B cell (primary cell): ENCODE measurements around the gene ZNF385D. TPM values are rescaled to one million over a fixed set of nuclear protein-coding genes. Genes with fewer than 3 reads are reported as not detected.

Source experiments
- ATAC-seq: fragments of 200-7000 bp; cut with Tn5 transposase; one replicate; pipeline ENCODE4 v1.10.0; 2021; ENCODE audit warnings: low read depth, mild to moderate bottlenecking, moderate number of reproducible peaks, moderate library complexity
- CTCF ChIA-PET: fragments of 350-600 bp; sonication (Branson Sonifier 250); formaldehyde crosslinking; loops from one replicate; lab custom pipeline; 2021; ENCODE audit warnings: antibody characterized with exemption, inconsistent platforms; lab: Charles Lee
- POLR2A ChIA-PET: fragments of 350-600 bp; sonication (Branson Sonifier 250); formaldehyde crosslinking; loops from one replicate; lab custom pipeline; 2021; ENCODE audit warnings: antibody characterized with exemption; lab: Charles Lee
- DNase-seq: peaks from one replicate; pipeline ENCODE4 v3.0.0; 2013
- H2AFZ ChIP-seq: 2 replicates; pipeline ENCODE4 v1.6.1; 2012; ENCODE audit warnings: mild to moderate bottlenecking, low read depth, low read length; ENCODE audit not compliant: insufficient read depth, poor library complexity, severe bottlenecking
- H3K27ac ChIP-seq, 2 donors: 1 replicate in 1 of 2; 2 replicates in 1 of 2; pipeline ENCODE4 v1.5.1; 2012 to 2013; ENCODE audit warnings: low read length in 2 of 2, mild to moderate bottlenecking in 2 of 2, moderate library complexity in 1 of 2
- H3K27me3 ChIP-seq, 4 experiments: fragments of 200-600 bp in 1 of 4; sonication (generic) in 1 of 4; replicated peaks in 1 of 4; 1 replicate in 2 of 4; 2 replicates in 2 of 4; pipeline versions ENCODE4 v1.6.1 to v1.7.0; 2013 to 2016; ENCODE audit warnings: low read length in 3 of 4, mild to moderate bottlenecking in 2 of 4, mixed read lengths in 1 of 4, moderate library complexity in 1 of 4; ENCODE audit not compliant: insufficient read depth in 4 of 4, control insufficient read depth in 3 of 4; ENCODE audit errors: control extremely low read depth in 1 of 4
- H3K36me3 ChIP-seq, 2 experiments: replicated peaks in 1 of 2; 1 replicate in 1 of 2; 2 replicates in 1 of 2; pipeline versions ENCODE4 v1.6.1 to v1.7.1; 2013; ENCODE audit warnings: low read length in 1 of 2; ENCODE audit not compliant: insufficient read depth in 2 of 2, control insufficient read depth in 1 of 2; ENCODE audit errors: control extremely low read depth in 1 of 2, extremely low read depth in 1 of 2
- H3K4me1 ChIP-seq, 2 donors: fragments of 200-600 bp in 1 of 2; sonication (generic) in 1 of 2; 1 replicate in 1 of 2; 2 replicates in 1 of 2; pipeline versions ENCODE4 v1.5.1 to v1.6.1; 2013 to 2017; ENCODE audit warnings: low read length in 2 of 2; ENCODE audit not compliant: control insufficient read depth in 2 of 2, insufficient read depth in 2 of 2
- H3K4me2 ChIP-seq: replicated peaks from 2 replicates; pipeline ENCODE3; 2012; ENCODE audit warnings: mild to moderate bottlenecking, low read depth, low read length; ENCODE audit not compliant: poor library complexity, severe bottlenecking
- H3K4me3 ChIP-seq, 5 experiments: fragments of 200-600 bp in 1 of 5; sonication (generic) in 1 of 5; 1 replicate in 3 of 5; 2 replicates in 2 of 5; pipeline versions ENCODE4 v1.5.1 to v1.7.0; 2011 to 2016; ENCODE audit warnings: low read length in 4 of 5, mild to moderate bottlenecking in 4 of 5, low read depth in 2 of 5, control low read depth in 1 of 5, moderate library complexity in 1 of 5; ENCODE audit not compliant: insufficient read depth in 1 of 5; ENCODE audit errors: control extremely low read depth in 1 of 5, extremely low read depth in 1 of 5
- H3K79me2 ChIP-seq: fragments of 200-600 bp; sonication (generic); one replicate; pipeline ENCODE4 v1.6.0; 2016; ENCODE audit warnings: low read length; ENCODE audit not compliant: control insufficient read depth, insufficient read depth
- H3K9ac ChIP-seq: fragments of 200-600 bp; sonication (generic); 2 replicates; pipeline ENCODE4 v1.6.1; 2017; ENCODE audit warnings: mild to moderate bottlenecking, low read length, moderate library complexity
- H3K9me3 ChIP-seq, 3 donors: one replicate each; pipeline versions ENCODE4 v1.6.1 to v1.7.1; 2013; ENCODE audit warnings: low read length in 2 of 3; ENCODE audit not compliant: control insufficient read depth in 2 of 3, insufficient read depth in 1 of 3; ENCODE audit errors: control extremely low read depth in 1 of 3
- H4K20me1 ChIP-seq: 2 replicates; pipeline ENCODE4 v1.6.0; 2012; ENCODE audit warnings: mild to moderate bottlenecking, low read length; ENCODE audit not compliant: insufficient read depth, control insufficient read depth, poor library complexity, severe bottlenecking
- H3K27ac Mint-ChIP-seq: one replicate; pipeline ENCODE4 v1.8.0; 2021; ENCODE audit warnings: mixed read lengths
- H3K27me3 Mint-ChIP-seq: one replicate; pipeline ENCODE4 v1.8.0; 2021; ENCODE audit warnings: mixed read lengths
- H3K4me1 Mint-ChIP-seq: one replicate; pipeline ENCODE4 v1.8.0; 2021; ENCODE audit warnings: mixed read lengths
- H3K4me3 Mint-ChIP-seq: one replicate; pipeline ENCODE4 v1.8.0; 2021; ENCODE audit warnings: mixed read lengths
- H3K9me3 Mint-ChIP-seq: one replicate; pipeline ENCODE4 v1.8.0; 2022; ENCODE audit warnings: mixed read lengths; ENCODE audit not compliant: insufficient read depth
- EZH2 ChIP-seq: IDR thresholded peaks from 2 replicates; pipeline ENCODE4 v1.6.1; 2012; ENCODE audit warnings: borderline replicate concordance, low read depth, mild to moderate bottlenecking, moderate library complexity, low read length; ENCODE audit not compliant: insufficient read depth, poor library complexity, severe bottlenecking
- WGBS: methylation state at CpG from one replicate; pipeline ENCODE4 v1.1.5; 2013; ENCODE audit warnings: missing lambda C conversion rate; ENCODE audit not compliant: insufficient coverage; 5-methylcytosine and 5-hydroxymethylcytosine counted together
- intact Hi-C: fragments of 100-400 bp; cut with micrococcal nuclease; formaldehyde crosslinking; loops from one replicate; pipeline ENCODE4 v1.10.0; 2022
- polyA plus RNA-seq: library from polyadenylated mRNA; depleted of rRNA; stranded (reverse); fragments of >200 nt; gene quantifications from 2 replicates; pipeline ENCODE4 v1.2.3, GENCODE V29; 2012
- total RNA-seq, 2 donors: library from RNA; stranded (reverse); fragments of 120-200 nt in 1 of 2; gene quantifications; 1 replicate in 1 of 2; 2 replicates in 1 of 2; pipeline versions ENCODE4 v1.2.3 to v1.2.4, GENCODE V29; 2013 to 2022
- TF ChIP-seq, protein P1 (sequence below): fragments of 200-600 bp; IDR thresholded peaks from one replicate; pipeline ENCODE4 v1.8.0; 2022; ENCODE audit warnings: antibody characterized with exemption, mild to moderate bottlenecking

Gene ZNF385D
- total and polyA plus RNA-seq, 2 donors (not counting 1 experiment from before 2014, with no cell fraction given): not detected

DNA sequence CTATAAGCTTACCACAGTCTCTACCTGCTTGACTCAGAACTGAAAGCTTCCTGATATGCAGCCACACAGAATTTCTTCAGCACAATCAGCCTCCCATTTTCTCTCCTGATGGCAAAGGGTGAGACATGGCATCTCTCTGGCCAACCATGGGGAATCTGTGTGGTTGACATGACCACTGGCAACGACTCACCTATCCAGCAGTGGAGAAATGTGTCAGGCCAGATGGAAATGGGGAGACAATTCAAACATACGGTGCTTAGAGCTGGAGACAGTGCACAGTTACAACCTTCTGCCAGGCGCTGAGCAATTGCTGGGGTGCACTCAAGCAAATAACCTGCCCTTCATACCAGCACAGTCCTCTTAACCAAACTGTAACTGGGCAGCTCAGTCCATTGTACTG, 3.6 kb downstream of the ZNF385D start:
- ChIA-PET CTCF (no interaction called here), POLR2A (no interaction called here)
- Mint-ChIP-seq H3K27me3 (peaks cover 9% of the 10 kb centered on the region), H3K4me1 (no peaks in the 10 kb centered on the region), H3K9me3 (peaks cover 2% of the 10 kb centered on the region), H3K4me3 (no peak overlapping the region), H3K27ac (no peak overlapping the region)
- H3K4me2 ChIP-seq: no peak overlapping the region
- WGBS: 72% methylated on average over 3 of the region's 3 CpGs
- TF ChIP-seq, protein P1, sequence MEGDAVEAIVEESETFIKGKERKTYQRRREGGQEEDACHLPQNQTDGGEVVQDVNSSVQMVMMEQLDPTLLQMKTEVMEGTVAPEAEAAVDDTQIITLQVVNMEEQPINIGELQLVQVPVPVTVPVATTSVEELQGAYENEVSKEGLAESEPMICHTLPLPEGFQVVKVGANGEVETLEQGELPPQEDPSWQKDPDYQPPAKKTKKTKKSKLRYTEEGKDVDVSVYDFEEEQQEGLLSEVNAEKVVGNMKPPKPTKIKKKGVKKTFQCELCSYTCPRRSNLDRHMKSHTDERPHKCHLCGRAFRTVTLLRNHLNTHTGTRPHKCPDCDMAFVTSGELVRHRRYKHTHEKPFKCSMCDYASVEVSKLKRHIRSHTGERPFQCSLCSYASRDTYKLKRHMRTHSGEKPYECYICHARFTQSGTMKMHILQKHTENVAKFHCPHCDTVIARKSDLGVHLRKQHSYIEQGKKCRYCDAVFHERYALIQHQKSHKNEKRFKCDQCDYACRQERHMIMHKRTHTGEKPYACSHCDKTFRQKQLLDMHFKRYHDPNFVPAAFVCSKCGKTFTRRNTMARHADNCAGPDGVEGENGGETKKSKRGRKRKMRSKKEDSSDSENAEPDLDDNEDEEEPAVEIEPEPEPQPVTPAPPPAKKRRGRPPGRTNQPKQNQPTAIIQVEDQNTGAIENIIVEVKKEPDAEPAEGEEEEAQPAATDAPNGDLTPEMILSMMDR: no peak
- no peak for TF ChIP-seq EZH2
- ATAC-seq: no peak
- H4K20me1 ChIP-seq: no peaks in the 10 kb centered on the region
- H3K4me3 ChIP-seq: no peak overlapping the region
- peaks cover 0 to 12% (median 0%) of the 10 kb centered on the region in 4 experiments for H3K27me3 ChIP-seq
- no peaks in the 10 kb centered on the region for H3K4me1 ChIP-seq
- H3K27ac ChIP-seq: no peak overlapping the region
- no peak for DNase-seq
- no peak overlapping the region for H2AFZ ChIP-seq
- H3K9ac ChIP-seq: no peak overlapping the region
- peaks cover 0 to 5% (median 0%) of the 10 kb centered on the region in 3 donors for H3K9me3 ChIP-seq
- H3K79me2 ChIP-seq: no peaks in the 10 kb centered on the region
- H3K36me3 ChIP-seq: no peaks in the 10 kb centered on the region
- intact Hi-C loops: no loop called here

DNA sequence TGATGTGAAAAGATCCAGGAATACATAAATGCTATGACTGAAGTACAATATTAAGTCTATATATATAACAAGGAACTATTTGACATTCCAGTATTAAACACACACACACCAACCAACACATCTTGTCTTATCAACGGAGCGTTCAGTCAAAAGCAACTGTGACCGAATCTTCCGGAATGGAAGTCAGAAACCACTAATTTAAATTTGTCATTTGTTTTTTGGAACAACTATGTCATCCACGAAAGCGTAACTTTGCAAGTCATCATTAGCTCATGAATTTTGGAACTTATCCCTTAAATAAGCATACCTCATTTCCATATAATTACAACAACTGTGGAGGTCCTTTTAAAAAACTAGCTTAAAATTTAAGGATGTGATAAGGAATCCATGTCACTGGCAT, 5.0 kb downstream of the ZNF385D start:
- TF ChIP-seq, protein P1: no peak
- no peak for TF ChIP-seq EZH2
- H3K27ac Mint-ChIP-seq: no peak overlapping the region
- peaks cover 0 to 7% (median 0%) of the 10 kb centered on the region in 3 donors for H3K9me3 ChIP-seq
- no peaks in the 10 kb centered on the region for H3K79me2 ChIP-seq
- H3K9ac ChIP-seq: no peak overlapping the region
- peaks cover 9% of the 10 kb centered on the region for H3K27me3 Mint-ChIP-seq
- H3K36me3 ChIP-seq: no peaks in the 10 kb centered on the region
- H3K4me2 ChIP-seq: no peak overlapping the region
- no peaks in the 10 kb centered on the region for H3K4me1 ChIP-seq
- H3K9me3 Mint-ChIP-seq: peaks cover 2% of the 10 kb centered on the region
- H3K4me3 ChIP-seq: no peak overlapping the region
- intact Hi-C loops: no loop called here
- WGBS: 50% methylated on average over 6 of the region's 6 CpGs
- H2AFZ ChIP-seq: no peak overlapping the region
- H3K27ac ChIP-seq: no peak overlapping the region
- ChIA-PET POLR2A (no interaction called here), CTCF (no interaction called here)
- peaks cover 0 to 6% (median 0%) of the 10 kb centered on the region in 4 experiments for H3K27me3 ChIP-seq
- no peak for DNase-seq
- ATAC-seq: no peak
- H3K4me1 Mint-ChIP-seq: no peaks in the 10 kb centered on the region
- H4K20me1 ChIP-seq: no peaks in the 10 kb centered on the region
- no peak overlapping the region for H3K4me3 Mint-ChIP-seq
